ENCODE measurements around the gene SEC63. TPM values are rescaled to one million over a fixed set of nuclear protein-coding genes. Genes with fewer than 3 reads are reported as not detected.
"Not testable (repeated sequence)": the region's sequence is repeated elsewhere in the genome, so short reads cannot be mapped to it uniquely, and the experiment has no call there.

SEC63 gene
- total RNA-seq, result 10 to 100 TPM; 90.6 to 95.9 TPM

- CTCF ChIA-PET, result interaction anchor here (1.5 to 1.6 kb wide), 2 partner anchors 15 to 91 kb away, joined by 3 to 4 read pairs; no protein-coding TSS in a partner anchor
- peak; percentile 99 for DNase-seq
- peak within 1 kb of the TSS; percentile 100 for H3K4me3 Mint-ChIP-seq
These were observed at the start of gene SEC63 for GRCh38 chr6:107957909-107958688. SEC63 (minus strand) TSS chr6:107958208; CDS start chr6:107958009, 199 bp downstream.

GRCh38 chr6:108005961-108006360 lies 48.0 kb upstream of the SEC63 start:
- H3K36me3 Mint-ChIP-seq, result peaks cover 7% of the 10 kb centered on the region
- CTCF ChIA-PET, result no interaction called here
- no peak overlapping the region for H3K27ac Mint-ChIP-seq

More at GRCh38 chr6:107957909-107958688, at the start of gene SEC63:
- no peaks in the 10 kb centered on the region for H3K9me3 Mint-ChIP-seq
- POLR2A ChIA-PET, result interaction anchor here (0.7 to 1.0 kb wide), 4 partner anchors 14 to 323 kb away, joined by 3 to 4 read pairs (median 4); partner anchors contain the start of gene SNX3
- H3K4me1 Mint-ChIP-seq (ENCODE audit: low read depth), result peaks cover 26% of the 10 kb centered on the region
- H3K36me3 Mint-ChIP-seq, result peaks cover 15% of the 10 kb centered on the region
- intact Hi-C loops (cut with micrococcal nuclease), result loop anchor here (1.0 to 10.0 kb wide), 8 partner anchors 41 to 1527 kb away; partner anchors contain the start of genes CD164, CEP57L1, OSTM1 and SNX3
- no peaks in the 10 kb centered on the region for H3K27me3 Mint-ChIP-seq
- H3K27ac Mint-ChIP-seq, result peak within 1 kb of the TSS; percentile 95

GRCh38 chr6:108004861-108005260 lies 46.9 kb upstream of the SEC63 start:
- H3K4me3 Mint-ChIP-seq, result no peak overlapping the region
- no peak for DNase-seq
- H3K27ac Mint-ChIP-seq, result no peak overlapping the region
- peaks cover 2% of the 10 kb centered on the region for H3K27me3 Mint-ChIP-seq
- intact Hi-C loops (cut with micrococcal nuclease), result no loop called here
- POLR2A ChIA-PET, result no interaction called here
- no peaks in the 10 kb centered on the region for H3K4me1 Mint-ChIP-seq (ENCODE audit: low read depth)
- H3K9me3 Mint-ChIP-seq, result peaks cover 16% of the 10 kb centered on the region
- H3K36me3 Mint-ChIP-seq, result peaks cover 7% of the 10 kb centered on the region
- CTCF ChIA-PET, result interaction anchor here (0.5 kb wide), 1 partner anchor 1626 kb away, joined by 3 read pairs; no protein-coding TSS in a partner anchor

More at GRCh38 chr6:108005961-108006360, 48.0 kb upstream of the SEC63 start:
- no peak for DNase-seq
- intact Hi-C loops (cut with micrococcal nuclease), result no loop called here
- H3K4me3 Mint-ChIP-seq, result no peak overlapping the region
- POLR2A ChIA-PET, result no interaction called here
- no peaks in the 10 kb centered on the region for H3K4me1 Mint-ChIP-seq (ENCODE audit: low read depth)
- H3K9me3 Mint-ChIP-seq, result peaks cover 17% of the 10 kb centered on the region
- H3K27me3 Mint-ChIP-seq, result peaks cover 2% of the 10 kb centered on the region

GRCh38 chr6:108002365-108003221 lies 44.6 kb upstream of the SEC63 start:
- no peaks in the 10 kb centered on the region for H3K9me3 Mint-ChIP-seq
- ChIA-PET CTCF (no interaction called here), POLR2A (no interaction called here)
- no peak overlapping the region for H3K4me3 Mint-ChIP-seq
- no peaks in the 10 kb centered on the region for H3K4me1 Mint-ChIP-seq (ENCODE audit: low read depth)
- intact Hi-C loops (cut with micrococcal nuclease), result no loop called here
- DNase-seq, result no peak
- H3K27me3 Mint-ChIP-seq, result peaks cover 2% of the 10 kb centered on the region
- no peak overlapping the region for H3K27ac Mint-ChIP-seq
- no peaks in the 10 kb centered on the region for H3K36me3 Mint-ChIP-seq

GRCh38 chr6:108001696-108002231 lies 43.8 kb upstream of the SEC63 start:
- H3K9me3 Mint-ChIP-seq, result no peaks in the 10 kb centered on the region
- ChIA-PET POLR2A (no interaction called here), CTCF (no interaction called here)
- H3K4me3 Mint-ChIP-seq, result no peak overlapping the region
- intact Hi-C loops (cut with micrococcal nuclease), result no loop called here
- no peak overlapping the region for H3K27ac Mint-ChIP-seq
- no peaks in the 10 kb centered on the region for H3K36me3 Mint-ChIP-seq
- peaks cover 2% of the 10 kb centered on the region for H3K27me3 Mint-ChIP-seq
- DNase-seq, result no peak
- no peaks in the 10 kb centered on the region for H3K4me1 Mint-ChIP-seq (ENCODE audit: low read depth)

GRCh38 chr6:108000259-108000658 lies 42.3 kb upstream of the SEC63 start:
- intact Hi-C loops (cut with micrococcal nuclease); H3K9me3 Mint-ChIP-seq; CTCF ChIA-PET; POLR2A ChIA-PET; H3K4me1 Mint-ChIP-seq (ENCODE audit: low read depth); H3K27ac Mint-ChIP-seq; H3K4me3 Mint-ChIP-seq; H3K27me3 Mint-ChIP-seq; DNase-seq; H3K36me3 Mint-ChIP-seq: not testable (repeated sequence)

- intact Hi-C loops (cut with micrococcal nuclease), result no loop called here
- no peak overlapping the region for H3K27ac Mint-ChIP-seq
These were observed 41.3 kb upstream of the SEC63 start for GRCh38 chr6:107999341-107999740.

GRCh38 chr6:107991772-107992550 lies 34.0 kb upstream of the SEC63 start:
- peaks cover 3% of the 10 kb centered on the region for H3K27me3 Mint-ChIP-seq
- H3K27ac Mint-ChIP-seq, result no peak overlapping the region
- CTCF ChIA-PET, result no interaction called here

More at GRCh38 chr6:107999341-107999740, 41.3 kb upstream of the SEC63 start:
- ChIA-PET CTCF (no interaction called here), POLR2A (no interaction called here)
- no peak for DNase-seq
- no peaks in the 10 kb centered on the region for H3K36me3 Mint-ChIP-seq
- no peak overlapping the region for H3K4me3 Mint-ChIP-seq
- H3K4me1 Mint-ChIP-seq (ENCODE audit: low read depth), result no peaks in the 10 kb centered on the region
- peaks cover 3% of the 10 kb centered on the region for H3K27me3 Mint-ChIP-seq
- no peaks in the 10 kb centered on the region for H3K9me3 Mint-ChIP-seq

GRCh38 chr6:107991061-107991460 lies 33.1 kb upstream of the SEC63 start:
- no peak overlapping the region for H3K27ac Mint-ChIP-seq
- ChIA-PET POLR2A (no interaction called here), CTCF (no interaction called here)
- H3K4me1 Mint-ChIP-seq (ENCODE audit: low read depth), result no peaks in the 10 kb centered on the region
- intact Hi-C loops (cut with micrococcal nuclease), result no loop called here
- no peak overlapping the region for H3K4me3 Mint-ChIP-seq
- H3K9me3 Mint-ChIP-seq, result no peaks in the 10 kb centered on the region
- H3K36me3 Mint-ChIP-seq, result no peaks in the 10 kb centered on the region
- DNase-seq, result no peak
- H3K27me3 Mint-ChIP-seq, result peaks cover 3% of the 10 kb centered on the region

More at GRCh38 chr6:107991772-107992550, 34.0 kb upstream of the SEC63 start:
- POLR2A ChIA-PET, result no interaction called here
- H3K36me3 Mint-ChIP-seq, result no peaks in the 10 kb centered on the region
- H3K9me3 Mint-ChIP-seq, result no peaks in the 10 kb centered on the region
- no peaks in the 10 kb centered on the region for H3K4me1 Mint-ChIP-seq (ENCODE audit: low read depth)
- DNase-seq, result no peak
- H3K4me3 Mint-ChIP-seq, result no peak overlapping the region
- intact Hi-C loops (cut with micrococcal nuclease), result no loop called here

GRCh38 chr6:107990587-107990986 lies 32.6 kb upstream of the SEC63 start:
- DNase-seq; H3K9me3 Mint-ChIP-seq; H3K27ac Mint-ChIP-seq; H3K27me3 Mint-ChIP-seq; POLR2A ChIA-PET; H3K4me1 Mint-ChIP-seq (ENCODE audit: low read depth); H3K4me3 Mint-ChIP-seq; H3K36me3 Mint-ChIP-seq; CTCF ChIA-PET; intact Hi-C loops (cut with micrococcal nuclease): not testable (repeated sequence)

- H3K4me3 Mint-ChIP-seq, result no peak overlapping the region
- intact Hi-C loops (cut with micrococcal nuclease), result no loop called here
- no peaks in the 10 kb centered on the region for H3K36me3 Mint-ChIP-seq
- H3K27me3 Mint-ChIP-seq, result peaks cover 3% of the 10 kb centered on the region
- no peak overlapping the region for H3K27ac Mint-ChIP-seq
- no peak for DNase-seq
- H3K9me3 Mint-ChIP-seq, result no peaks in the 10 kb centered on the region
- CTCF ChIA-PET, result interaction anchor here (0.7 kb wide), 1 partner anchor 60 kb away, joined by 3 read pairs; no protein-coding TSS in a partner anchor
- POLR2A ChIA-PET, result no interaction called here
- no peaks in the 10 kb centered on the region for H3K4me1 Mint-ChIP-seq (ENCODE audit: low read depth)
These were observed 31.4 kb upstream of the SEC63 start for GRCh38 chr6:107989166-107990094.
